ENCODE results near the gene DCTN2.

Gene DCTN2

GRCh38 chr12:57525615-57526383 lies 21.2 kb downstream of the DCTN2 start:
- Histone ChIP-seq H3K4me1 (ENCODE audit: control insufficient read depth, insufficient read depth, low read length) (peaks cover 16% of the 10 kb centered on the region), H3K9ac (ENCODE audit: low read length) (no peak overlapping the region), H3K27ac (ENCODE audit: low read depth, low read length) (no peak overlapping the region), H3K27me3 (ENCODE audit: control insufficient read depth, insufficient read depth, low read length) (no peaks in the 10 kb centered on the region), H3K36me3 (ENCODE audit: control insufficient read depth, insufficient read depth, low read length) (peaks cover 53% of the 10 kb centered on the region), H3K9me3 (ENCODE audit: control insufficient read depth, insufficient read depth, low read depth, low read length) (no peaks in the 10 kb centered on the region), H3K4me3 (ENCODE audit: low read depth, low read length) (no peak overlapping the region)

GRCh38 chr12:57524814-57525614 lies 22.0 kb downstream of the DCTN2 start:
- Histone ChIP-seq H3K36me3 (ENCODE audit: control insufficient read depth, insufficient read depth, low read length) (peaks cover 45% of the 10 kb centered on the region), H3K27ac (ENCODE audit: low read depth, low read length) (no peak overlapping the region), H3K4me3 (ENCODE audit: low read depth, low read length) (no peak overlapping the region), H3K9ac (ENCODE audit: low read length) (no peak overlapping the region), H3K27me3 (ENCODE audit: control insufficient read depth, insufficient read depth, low read length) (no peaks in the 10 kb centered on the region), H3K9me3 (ENCODE audit: control insufficient read depth, insufficient read depth, low read depth, low read length) (no peaks in the 10 kb centered on the region), H3K4me1 (ENCODE audit: control insufficient read depth, insufficient read depth, low read length) (peaks cover 16% of the 10 kb centered on the region)

- no peak overlapping the region for H3K27ac ChIP-seq (ENCODE audit: low read depth, low read length)
- no peaks in the 10 kb centered on the region for H3K27me3 ChIP-seq (ENCODE audit: control insufficient read depth, insufficient read depth, low read length)
- H3K36me3 ChIP-seq (ENCODE audit: control insufficient read depth, insufficient read depth, low read length), result peaks cover 45% of the 10 kb centered on the region
- peaks cover 19% of the 10 kb centered on the region for H3K4me1 ChIP-seq (ENCODE audit: control insufficient read depth, insufficient read depth, low read length)
- H3K4me3 ChIP-seq (ENCODE audit: low read depth, low read length), result peak overlapping the region; percentile 92
- H3K9me3 ChIP-seq (ENCODE audit: control insufficient read depth, insufficient read depth, low read depth, low read length), result no peaks in the 10 kb centered on the region
- peak overlapping the region; percentile 67 for H3K9ac ChIP-seq (ENCODE audit: low read length)
These were observed 23.0 kb downstream of the DCTN2 start for GRCh38 chr12:57523706-57524614.

GRCh38 chr12:57522887-57523705 lies 23.9 kb downstream of the DCTN2 start:
- H3K9ac ChIP-seq (ENCODE audit: low read length), result peak overlapping the region; percentile 70
- H3K4me3 ChIP-seq (ENCODE audit: low read depth, low read length), result peak overlapping the region; percentile 92
- H3K27me3 ChIP-seq (ENCODE audit: control insufficient read depth, insufficient read depth, low read length), result no peaks in the 10 kb centered on the region
- H3K36me3 ChIP-seq (ENCODE audit: control insufficient read depth, insufficient read depth, low read length), result peaks cover 44% of the 10 kb centered on the region
- no peak overlapping the region for H3K27ac ChIP-seq (ENCODE audit: low read depth, low read length)
- H3K4me1 ChIP-seq (ENCODE audit: control insufficient read depth, insufficient read depth, low read length), result peaks cover 27% of the 10 kb centered on the region
- H3K9me3 ChIP-seq (ENCODE audit: control insufficient read depth, insufficient read depth, low read depth, low read length), result no peaks in the 10 kb centered on the region

GRCh38 chr12:57522011-57522886 lies 24.7 kb downstream of the DCTN2 start, which contains the start of gene MBD6:
Gene MBD6 (plus strand): TSS chr12:57522824. CDS start chr12:57524304, 1,480 bp downstream.
- Histone ChIP-seq H3K27ac (ENCODE audit: low read depth, low read length) (peak within 1 kb of the TSS; percentile 0; the same call in 1 of the 2 replicates), H3K4me1 (ENCODE audit: control insufficient read depth, insufficient read depth, low read length) (peaks cover 29% of the 10 kb centered on the region), H3K9me3 (ENCODE audit: control insufficient read depth, insufficient read depth, low read depth, low read length) (no peaks in the 10 kb centered on the region), H3K27me3 (ENCODE audit: control insufficient read depth, insufficient read depth, low read length) (no peaks in the 10 kb centered on the region), H3K36me3 (ENCODE audit: control insufficient read depth, insufficient read depth, low read length) (peaks cover 45% of the 10 kb centered on the region), H3K9ac (ENCODE audit: low read length) (peak within 1 kb of the TSS; percentile 88), H3K4me3 (ENCODE audit: low read depth, low read length) (peak within 1 kb of the TSS; percentile 92)

GRCh38 chr12:57521525-57522010 lies 25.4 kb downstream of the DCTN2 start:
- Histone ChIP-seq H3K9ac (ENCODE audit: low read length) (peak overlapping the region; percentile 88), H3K4me3 (ENCODE audit: low read depth, low read length) (peak overlapping the region; percentile 92), H3K27me3 (ENCODE audit: control insufficient read depth, insufficient read depth, low read length) (no peaks in the 10 kb centered on the region), H3K36me3 (ENCODE audit: control insufficient read depth, insufficient read depth, low read length) (peaks cover 47% of the 10 kb centered on the region), H3K9me3 (ENCODE audit: control insufficient read depth, insufficient read depth, low read depth, low read length) (no peaks in the 10 kb centered on the region), H3K4me1 (ENCODE audit: control insufficient read depth, insufficient read depth, low read length) (peaks cover 29% of the 10 kb centered on the region), H3K27ac (ENCODE audit: low read depth, low read length) (no peak overlapping the region; the same call in 1 of the 2 replicates)

- Histone ChIP-seq H3K27me3 (ENCODE audit: control insufficient read depth, insufficient read depth, low read length) (no peaks in the 10 kb centered on the region), H3K36me3 (ENCODE audit: control insufficient read depth, insufficient read depth, low read length) (peaks cover 55% of the 10 kb centered on the region), H3K9ac (ENCODE audit: low read length) (peak within 1 kb of the TSS; percentile 99), H3K4me1 (ENCODE audit: control insufficient read depth, insufficient read depth, low read length) (peaks cover 29% of the 10 kb centered on the region), H3K27ac (ENCODE audit: low read depth, low read length) (peak within 1 kb of the TSS; percentile 84), H3K4me3 (ENCODE audit: low read depth, low read length) (peak within 1 kb of the TSS; percentile 92), H3K9me3 (ENCODE audit: control insufficient read depth, insufficient read depth, low read depth, low read length) (no peaks in the 10 kb centered on the region)
These were observed 26.8 kb downstream of the DCTN2 start, which contains the start of gene DDIT3 for GRCh38 chr12:57520053-57520818. Gene DDIT3 (minus strand): TSS chr12:57520514. CDS start chr12:57517406, 3,108 bp downstream.

GRCh38 chr12:57519796-57520052 lies 27.3 kb downstream of the DCTN2 start:
- H3K4me1 ChIP-seq (ENCODE audit: control insufficient read depth, insufficient read depth, low read length), result peaks cover 29% of the 10 kb centered on the region

More at GRCh38 chr12:57519796-57520052, 27.3 kb downstream of the DCTN2 start:
- Histone ChIP-seq H3K27me3 (ENCODE audit: control insufficient read depth, insufficient read depth, low read length) (no peaks in the 10 kb centered on the region), H3K4me3 (ENCODE audit: low read depth, low read length) (peak overlapping the region; percentile 90), H3K27ac (ENCODE audit: low read depth, low read length) (peak overlapping the region; percentile 84), H3K9me3 (ENCODE audit: control insufficient read depth, insufficient read depth, low read depth, low read length) (no peaks in the 10 kb centered on the region), H3K9ac (ENCODE audit: low read length) (peak overlapping the region; percentile 99), H3K36me3 (ENCODE audit: control insufficient read depth, insufficient read depth, low read length) (peaks cover 57% of the 10 kb centered on the region)
